Parathyroid adenoma (tissue), 2 donors: Measurements from ENCODE around the gene MTNR1A.

Experiments used
- H2AFZ ChIP-seq: fragments of 300-600 bp; sonication (generic); one replicate; pipeline ENCODE4 v1.7.0; 2017; ENCODE audit warnings: antibody characterized with exemption, mild to moderate bottlenecking
- H3K27ac ChIP-seq: fragments of 300-600 bp; sonication (generic); one replicate; pipeline ENCODE4 v1.7.0; 2017
- H3K27me3 ChIP-seq: fragments of 300-600 bp; sonication (generic); one replicate; pipeline ENCODE4 v1.7.0; 2017; ENCODE audit warnings: low read length; ENCODE audit not compliant: control insufficient read depth, insufficient read depth
- H3K36me3 ChIP-seq: fragments of 300-600 bp; sonication (generic); one replicate; pipeline ENCODE4 v1.7.0; 2017; ENCODE audit warnings: low read length; ENCODE audit not compliant: control insufficient read depth, insufficient read depth
- H3K4me1 ChIP-seq: fragments of 300-600 bp; sonication (generic); one replicate; pipeline ENCODE4 v1.7.0; 2017; ENCODE audit warnings: control low read depth
- H3K4me2 ChIP-seq: fragments of 300-600 bp; sonication (generic); one replicate; pipeline ENCODE4 v1.7.0; 2017; ENCODE audit warnings: low read length
- H3K4me3 ChIP-seq: fragments of 300-600 bp; sonication (generic); one replicate; pipeline ENCODE4 v1.7.0; 2017; ENCODE audit warnings: low read depth, low read length
- H3K79me2 ChIP-seq: fragments of 300-600 bp; sonication (generic); one replicate; pipeline ENCODE4 v1.7.0; 2017; ENCODE audit warnings: control low read depth
- H3K9ac ChIP-seq: fragments of 300-600 bp; sonication (generic); one replicate; pipeline ENCODE4 v1.7.0; 2017; ENCODE audit warnings: mild to moderate bottlenecking
- H3K9me3 ChIP-seq: fragments of 300-600 bp; sonication (generic); one replicate; pipeline ENCODE4 v1.7.0; 2017; ENCODE audit warnings: low read length; ENCODE audit not compliant: control insufficient read depth
- TF ChIP-seq, protein P1 (sequence below): fragments of 300-600 bp; sonication (generic); IDR thresholded peaks from one replicate; pipeline ENCODE4 v1.7.0; 2017; ENCODE audit warnings: antibody characterized with exemption, mild to moderate bottlenecking
- donor health status: primary hyperparathyroidism.

The MTNR1A gene

DNA sequence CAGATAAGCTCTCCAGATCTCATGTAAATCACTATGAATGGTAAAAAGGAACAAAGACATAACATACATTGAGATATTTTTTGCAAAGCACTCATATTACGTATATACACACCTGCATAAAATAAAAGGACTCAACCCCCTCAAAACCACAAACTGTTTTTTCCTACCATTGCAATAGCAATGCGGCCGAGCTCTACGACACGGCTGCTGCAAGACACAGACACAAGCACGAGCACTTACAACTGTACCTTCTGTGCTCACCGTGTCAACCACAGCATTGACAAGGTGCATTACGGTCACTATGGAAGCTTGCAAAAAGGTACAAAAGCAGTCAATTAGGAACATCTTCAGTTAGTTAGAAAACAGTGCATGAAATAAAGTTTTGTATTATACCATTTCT, 37.1 kb upstream of the MTNR1A start:
- H3K4me2 ChIP-seq, result no peak overlapping the region
- H2AFZ ChIP-seq, result no peak overlapping the region
- no peak overlapping the region for H3K9ac ChIP-seq
- H3K27ac ChIP-seq, result no peak overlapping the region
- H3K79me2 ChIP-seq, result no peaks in the 10 kb centered on the region
- H3K4me1 ChIP-seq, result no peaks in the 10 kb centered on the region
- no peak overlapping the region for H3K4me3 ChIP-seq
- H3K9me3 ChIP-seq, result no peaks in the 10 kb centered on the region
- no peaks in the 10 kb centered on the region for H3K36me3 ChIP-seq
- TF ChIP-seq, protein P1, sequence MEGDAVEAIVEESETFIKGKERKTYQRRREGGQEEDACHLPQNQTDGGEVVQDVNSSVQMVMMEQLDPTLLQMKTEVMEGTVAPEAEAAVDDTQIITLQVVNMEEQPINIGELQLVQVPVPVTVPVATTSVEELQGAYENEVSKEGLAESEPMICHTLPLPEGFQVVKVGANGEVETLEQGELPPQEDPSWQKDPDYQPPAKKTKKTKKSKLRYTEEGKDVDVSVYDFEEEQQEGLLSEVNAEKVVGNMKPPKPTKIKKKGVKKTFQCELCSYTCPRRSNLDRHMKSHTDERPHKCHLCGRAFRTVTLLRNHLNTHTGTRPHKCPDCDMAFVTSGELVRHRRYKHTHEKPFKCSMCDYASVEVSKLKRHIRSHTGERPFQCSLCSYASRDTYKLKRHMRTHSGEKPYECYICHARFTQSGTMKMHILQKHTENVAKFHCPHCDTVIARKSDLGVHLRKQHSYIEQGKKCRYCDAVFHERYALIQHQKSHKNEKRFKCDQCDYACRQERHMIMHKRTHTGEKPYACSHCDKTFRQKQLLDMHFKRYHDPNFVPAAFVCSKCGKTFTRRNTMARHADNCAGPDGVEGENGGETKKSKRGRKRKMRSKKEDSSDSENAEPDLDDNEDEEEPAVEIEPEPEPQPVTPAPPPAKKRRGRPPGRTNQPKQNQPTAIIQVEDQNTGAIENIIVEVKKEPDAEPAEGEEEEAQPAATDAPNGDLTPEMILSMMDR, result no peak
- no peaks in the 10 kb centered on the region for H3K27me3 ChIP-seq

DNA sequence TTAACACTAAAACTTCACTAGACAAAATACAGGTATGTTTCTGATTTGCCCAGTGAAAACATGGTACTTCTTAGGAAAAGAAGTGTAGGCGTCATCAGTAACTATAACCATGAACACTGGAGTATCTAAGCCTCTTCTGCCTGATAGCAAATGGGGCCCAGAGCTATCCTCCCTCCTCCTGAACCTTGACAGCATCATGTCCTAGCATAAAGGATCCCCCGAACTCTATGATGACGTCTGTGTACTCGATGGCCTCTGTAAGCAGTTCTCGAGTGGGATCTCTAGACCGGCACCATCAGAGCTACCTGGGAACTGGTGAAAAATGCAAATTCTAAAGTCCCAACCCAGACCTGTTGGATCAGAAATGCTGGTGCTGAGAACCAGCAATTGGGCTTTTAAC, 36.3 kb upstream of the MTNR1A start:
- no peaks in the 10 kb centered on the region for H3K4me1 ChIP-seq
- H3K27me3 ChIP-seq, result no peaks in the 10 kb centered on the region
- no peak overlapping the region for H3K4me3 ChIP-seq
- TF ChIP-seq, protein P1, result no peak
- H3K9ac ChIP-seq, result no peak overlapping the region
- no peak overlapping the region for H3K27ac ChIP-seq
- no peaks in the 10 kb centered on the region for H3K9me3 ChIP-seq
- no peaks in the 10 kb centered on the region for H3K36me3 ChIP-seq
- H3K79me2 ChIP-seq, result no peaks in the 10 kb centered on the region
- no peak overlapping the region for H2AFZ ChIP-seq
- no peak overlapping the region for H3K4me2 ChIP-seq

DNA sequence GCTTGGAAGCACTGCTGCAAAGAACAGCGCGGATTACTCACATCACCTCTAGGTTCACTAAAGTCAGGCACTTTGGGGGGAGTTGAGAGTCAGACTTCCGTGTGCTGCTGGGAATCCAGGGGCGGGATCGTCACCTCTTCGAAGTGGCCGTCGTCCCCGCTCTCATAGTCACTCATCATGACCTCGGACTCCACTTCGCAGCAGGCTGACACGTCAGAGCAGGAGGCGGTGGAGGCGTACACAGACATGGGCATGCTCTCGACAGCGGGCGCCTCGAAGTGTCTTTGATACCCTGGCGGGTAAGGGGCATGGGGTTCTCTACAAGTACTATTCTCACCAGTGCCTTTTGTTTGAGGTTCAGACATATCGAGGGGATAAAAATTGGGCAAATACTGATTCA, 33.1 kb upstream of the MTNR1A start:
- Histone ChIP-seq H3K27me3 (no peaks in the 10 kb centered on the region), H3K27ac (no peak overlapping the region), H3K9ac (no peak overlapping the region), H3K4me3 (no peak overlapping the region), H3K79me2 (no peaks in the 10 kb centered on the region), H3K9me3 (no peaks in the 10 kb centered on the region), H3K4me1 (no peaks in the 10 kb centered on the region), H2AFZ (no peak overlapping the region), H3K4me2 (no peak overlapping the region), H3K36me3 (no peaks in the 10 kb centered on the region)
- TF ChIP-seq, protein P1, result no peak

DNA sequence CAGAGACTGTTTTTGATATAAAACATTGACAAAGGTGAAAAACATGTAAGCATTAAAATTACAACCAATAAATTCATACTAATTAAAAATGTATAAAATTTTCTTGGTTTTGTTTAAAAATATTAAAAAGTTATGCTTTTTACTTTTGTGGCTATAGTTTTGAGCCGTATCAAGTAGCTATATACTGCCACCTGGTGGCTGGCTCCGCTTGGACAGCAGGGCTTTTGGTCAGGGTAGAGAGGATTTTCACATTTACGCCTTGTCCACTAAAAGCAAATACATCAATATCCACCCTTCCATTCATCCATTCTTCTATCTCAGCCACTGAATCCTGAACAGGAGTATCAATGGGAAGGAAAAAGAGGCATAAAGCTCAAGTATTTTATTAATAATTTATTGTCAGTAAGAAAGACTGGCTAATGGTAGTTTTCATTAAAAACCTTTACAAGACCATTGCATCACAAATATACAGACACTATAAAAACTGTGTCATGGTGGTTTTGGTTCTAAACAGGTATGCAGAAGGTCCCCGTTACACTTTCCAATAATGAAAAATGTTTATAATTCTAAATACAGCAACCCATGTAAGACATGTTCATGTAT, 32.1 kb upstream of the MTNR1A start:
- Histone ChIP-seq H3K9me3 (no peaks in the 10 kb centered on the region), H3K4me1 (no peaks in the 10 kb centered on the region), H2AFZ (no peak overlapping the region), H3K27me3 (no peaks in the 10 kb centered on the region), H3K9ac (no peak overlapping the region), H3K4me3 (no peak overlapping the region), H3K79me2 (no peaks in the 10 kb centered on the region), H3K36me3 (no peaks in the 10 kb centered on the region), H3K27ac (no peak overlapping the region), H3K4me2 (no peak overlapping the region)
- TF ChIP-seq, protein P1, result peak; percentile 62

DNA sequence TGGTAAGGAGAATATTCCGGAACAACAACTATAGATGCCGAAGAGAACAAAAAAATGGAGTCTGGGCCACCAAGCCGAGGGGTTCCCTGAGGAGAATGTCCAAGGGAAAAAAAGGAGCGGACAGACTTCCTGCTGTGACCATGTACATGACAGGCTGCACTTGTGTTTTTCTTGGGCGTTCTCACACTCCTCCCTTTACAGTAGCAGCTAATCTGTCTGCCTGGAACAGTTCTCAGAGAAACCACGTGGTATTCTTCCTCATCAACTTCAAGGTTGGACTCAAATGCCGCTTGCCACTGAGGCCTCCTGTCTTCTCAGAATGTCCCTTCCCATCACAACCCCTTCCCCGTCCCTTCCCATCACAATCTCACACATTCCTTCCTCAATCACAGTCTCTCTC, 30.8 kb upstream of the MTNR1A start:
- Histone ChIP-seq H3K36me3 (no peaks in the 10 kb centered on the region), H3K27me3 (no peaks in the 10 kb centered on the region)

More for the DNA sequence above, 30.8 kb upstream of the MTNR1A start:
- TF ChIP-seq, protein P1, result no peak
- H3K4me2 ChIP-seq, result no peak overlapping the region
- H3K27ac ChIP-seq, result no peak overlapping the region
- no peaks in the 10 kb centered on the region for H3K79me2 ChIP-seq
- H3K9ac ChIP-seq, result no peak overlapping the region
- H3K9me3 ChIP-seq, result no peaks in the 10 kb centered on the region
- H3K4me3 ChIP-seq, result no peak overlapping the region
- H3K4me1 ChIP-seq, result no peaks in the 10 kb centered on the region
- H2AFZ ChIP-seq, result no peak overlapping the region
